ENCODE results near the gene PCBP1.

DNA sequence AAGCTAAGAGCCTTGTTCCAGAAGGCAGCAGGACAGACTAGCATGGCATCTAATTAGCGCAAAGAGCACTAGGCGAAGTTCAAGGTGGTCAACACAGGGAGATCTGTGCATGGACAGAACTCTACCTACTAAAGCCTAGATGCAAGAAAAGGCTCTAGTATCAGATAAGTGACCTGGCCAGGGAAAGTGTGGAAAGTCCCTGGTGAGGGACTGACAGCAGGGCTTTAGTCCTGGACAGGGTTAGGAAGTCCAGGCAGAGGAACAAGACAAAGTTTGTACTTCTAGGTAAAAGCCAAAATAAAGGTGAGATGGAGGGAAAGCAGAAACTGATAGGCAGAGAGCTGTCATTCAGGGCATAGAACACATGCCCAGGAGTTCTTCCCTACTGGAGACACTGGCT is 45.0 kb upstream of the PCBP1 start:
- TF ChIP-seq TAF1 (IDR thresholded peaks at IDR 0.05; ENCODE audit: low read depth, low read length) (no peak), POLR2A (IDR thresholded peaks at IDR 0.05; ENCODE audit: low read depth, low read length) (no peak), POLR2AphosphoS5 (IDR thresholded peaks at IDR 0.05; ENCODE audit: low read depth, low read length) (no peak), PAX5 (IDR thresholded peaks at IDR 0.05; ENCODE audit: insufficient read depth, low read length, severe bottlenecking) (no peak), POU2F2 (IDR thresholded peaks at IDR 0.05; ENCODE audit: low read depth, low read length) (no peak)
